WTC11 (cell line): ENCODE results near the gene RPP30.

Experiments
- ATF6 ChIP-seq: sonication (generic); formaldehyde crosslinking; IDR thresholded peaks from 2 replicates; pipeline ENCODE4 v1.8.1; 2023; ENCODE audit warnings: mild to moderate bottlenecking, missing genetic modification reagents
- CTCF ChIP-seq: fragments of 200-600 bp; IDR thresholded peaks from 2 replicates; pipeline ENCODE4 v1.8.0; 2022; ENCODE audit warnings: antibody characterized with exemption
- ERG ChIP-seq: fragments of 250-450 bp; sonication (Bioruptor Pico); IDR thresholded peaks from 2 replicates; pipeline ENCODE4 v1.8.0; 2021; ENCODE audit warnings: mild to moderate bottlenecking
- NR1H2 ChIP-seq: sonication (generic); formaldehyde crosslinking; IDR thresholded peaks from 2 replicates; pipeline ENCODE4 v1.9.0; 2021; ENCODE audit warnings: mild to moderate bottlenecking, moderate library complexity, missing genetic modification reagents
- NR3C1 ChIP-seq: sonication (generic); formaldehyde crosslinking; conservative IDR thresholded peaks from 2 replicates; pipeline ENCODE4 v1.8.1; 2023; ENCODE audit warnings: low read depth, mild to moderate bottlenecking, missing genetic modification reagents
- TP53 ChIP-seq: sonication (generic); formaldehyde crosslinking; IDR thresholded peaks from 2 replicates; pipeline ENCODE4 v1.8.1; 2023; ENCODE audit warnings: mild to moderate bottlenecking, missing genetic modification reagents
- ZBTB21 ChIP-seq: sonication (generic); formaldehyde crosslinking; IDR thresholded peaks from 2 replicates; pipeline ENCODE4 v1.8.1; 2023; ENCODE audit warnings: mild to moderate bottlenecking, missing genetic modification reagents, borderline replicate concordance
- ZNF121 ChIP-seq: sonication (generic); formaldehyde crosslinking; IDR thresholded peaks from 2 replicates; pipeline ENCODE4 v1.8.0; 2023; ENCODE audit warnings: missing genetic modification reagents
- ZNF232 ChIP-seq: sonication (generic); formaldehyde crosslinking; IDR thresholded peaks from 2 replicates; pipeline ENCODE4 v1.8.0; 2022; ENCODE audit warnings: mild to moderate bottlenecking, missing genetic modification reagents
- TF ChIP-seq, protein P1 (sequence below): sonication (generic); formaldehyde crosslinking; IDR thresholded peaks from 2 replicates; pipeline ENCODE4 v1.8.0; 2023; ENCODE audit warnings: mild to moderate bottlenecking, missing genetic modification reagents
- TF ChIP-seq, protein P2 (sequence below): sonication (generic); formaldehyde crosslinking; conservative IDR thresholded peaks from 2 replicates; pipeline ENCODE4 v1.8.1; 2022; ENCODE audit warnings: mild to moderate bottlenecking, missing genetic modification reagents

DNA sequence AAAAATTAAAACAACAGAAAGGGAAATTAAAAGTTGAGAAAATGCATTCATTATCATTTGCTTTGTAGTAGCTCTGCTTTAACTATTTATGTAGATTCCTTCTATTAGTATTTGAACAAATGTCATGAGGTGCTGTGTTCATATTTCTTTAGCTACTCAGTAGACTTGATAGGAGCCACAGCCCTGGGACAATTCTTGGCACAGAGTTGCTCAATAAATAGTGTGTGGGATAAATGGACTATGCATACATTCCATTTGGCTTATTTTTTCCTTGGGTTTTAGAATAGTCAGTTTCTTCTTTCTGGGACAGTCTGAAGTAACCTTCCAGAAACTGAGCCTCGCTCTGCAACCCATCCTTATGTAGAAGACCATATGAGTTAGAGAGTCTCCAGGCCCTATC lies 13.4 kb downstream of the RPP30 start:
- TF ChIP-seq CTCF, result no peak
- TF ChIP-seq NR1H2 (CRISPR knock-in tag), result no peak
- TF ChIP-seq NR3C1 (CRISPR knock-in tag), result no peak
- no peak for TF ChIP-seq ERG
- TF ChIP-seq ZBTB21 (CRISPR knock-in tag), result no peak
- TF ChIP-seq ZNF232 (CRISPR knock-in tag), result no peak
- TF ChIP-seq, protein P1, sequence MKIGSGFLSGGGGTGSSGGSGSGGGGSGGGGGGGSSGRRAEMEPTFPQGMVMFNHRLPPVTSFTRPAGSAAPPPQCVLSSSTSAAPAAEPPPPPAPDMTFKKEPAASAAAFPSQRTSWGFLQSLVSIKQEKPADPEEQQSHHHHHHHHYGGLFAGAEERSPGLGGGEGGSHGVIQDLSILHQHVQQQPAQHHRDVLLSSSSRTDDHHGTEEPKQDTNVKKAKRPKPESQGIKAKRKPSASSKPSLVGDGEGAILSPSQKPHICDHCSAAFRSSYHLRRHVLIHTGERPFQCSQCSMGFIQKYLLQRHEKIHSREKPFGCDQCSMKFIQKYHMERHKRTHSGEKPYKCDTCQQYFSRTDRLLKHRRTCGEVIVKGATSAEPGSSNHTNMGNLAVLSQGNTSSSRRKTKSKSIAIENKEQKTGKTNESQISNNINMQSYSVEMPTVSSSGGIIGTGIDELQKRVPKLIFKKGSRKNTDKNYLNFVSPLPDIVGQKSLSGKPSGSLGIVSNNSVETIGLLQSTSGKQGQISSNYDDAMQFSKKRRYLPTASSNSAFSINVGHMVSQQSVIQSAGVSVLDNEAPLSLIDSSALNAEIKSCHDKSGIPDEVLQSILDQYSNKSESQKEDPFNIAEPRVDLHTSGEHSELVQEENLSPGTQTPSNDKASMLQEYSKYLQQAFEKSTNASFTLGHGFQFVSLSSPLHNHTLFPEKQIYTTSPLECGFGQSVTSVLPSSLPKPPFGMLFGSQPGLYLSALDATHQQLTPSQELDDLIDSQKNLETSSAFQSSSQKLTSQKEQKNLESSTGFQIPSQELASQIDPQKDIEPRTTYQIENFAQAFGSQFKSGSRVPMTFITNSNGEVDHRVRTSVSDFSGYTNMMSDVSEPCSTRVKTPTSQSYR, result no peak
- no peak for TF ChIP-seq TP53 (CRISPR knock-in tag)
- TF ChIP-seq, protein P2, sequence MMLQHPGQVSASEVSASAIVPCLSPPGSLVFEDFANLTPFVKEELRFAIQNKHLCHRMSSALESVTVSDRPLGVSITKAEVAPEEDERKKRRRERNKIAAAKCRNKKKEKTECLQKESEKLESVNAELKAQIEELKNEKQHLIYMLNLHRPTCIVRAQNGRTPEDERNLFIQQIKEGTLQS, result no peak
- no peak for TF ChIP-seq ZNF121 (CRISPR knock-in tag)
- TF ChIP-seq ATF6, result no peak
